Keratinocyte (primary cell): ENCODE data around the gene UNC5A. TPM values are rescaled to one million over a fixed set of nuclear protein-coding genes. Genes with fewer than 3 reads are reported as not detected.

Experiments used
- DNase-seq: peaks from one replicate; pipeline ENCODE4 v3.0.0-alpha.2; 2011; ENCODE audit warnings: low read depth, missing footprints, low spot score
- FAIRE-seq: peaks from 2 replicates; lab custom pipeline; 2011; peaks lifted over from hg19 to GRCh38; lab: Jason Lieb, UNC
- H2AFZ ChIP-seq: 2 replicates; pipeline ENCODE4 v1.6.0; 2012; ENCODE audit warnings: low read length, control low read depth, inconsistent platforms; ENCODE audit not compliant: control insufficient read depth
- H3K27ac ChIP-seq: 2 replicates; pipeline ENCODE4 v1.5.1; 2011; ENCODE audit warnings: low read length; ENCODE audit not compliant: control insufficient read depth, insufficient read depth
- H3K27me3 ChIP-seq: 3 replicates; pipeline ENCODE4 v1.6.0; 2011; ENCODE audit warnings: low read length; ENCODE audit not compliant: control insufficient read depth, insufficient read depth; ENCODE audit errors: extremely low read depth
- H3K36me3 ChIP-seq, 2 experiments: 2 replicates in 1 of 2; 3 replicates in 1 of 2; pipeline ENCODE4 v1.5.1; 2011; ENCODE audit warnings: low read length in 2 of 2, mild to moderate bottlenecking in 1 of 2; ENCODE audit not compliant: control insufficient read depth in 2 of 2, insufficient read depth in 2 of 2; ENCODE audit errors: extremely low read depth in 1 of 2
- H3K4me1 ChIP-seq: 3 replicates; pipeline ENCODE4 v1.5.1; 2011; ENCODE audit warnings: low read length; ENCODE audit not compliant: control insufficient read depth, insufficient read depth; ENCODE audit errors: extremely low read depth
- H3K4me2 ChIP-seq: 3 replicates; pipeline ENCODE4 v1.6.0; 2011; ENCODE audit warnings: low read depth, low read length; ENCODE audit not compliant: control insufficient read depth, insufficient read depth; ENCODE audit errors: extremely low read depth
- H3K4me3 ChIP-seq, 3 experiments: fragments of 200-600 bp in 1 of 3; sonication (generic) in 1 of 3; 2 replicates in 2 of 3; 3 replicates in 1 of 3; pipeline ENCODE4 v1.5.1; 2011 to 2016; ENCODE audit warnings: low read length in 3 of 3, mild to moderate bottlenecking in 3 of 3, control low read depth in 2 of 3, inconsistent platforms in 1 of 3, low read depth in 1 of 3, mixed read lengths in 1 of 3, mixed run types in 1 of 3, moderate library complexity in 1 of 3; ENCODE audit not compliant: control insufficient read depth in 2 of 3, insufficient read depth in 2 of 3; ENCODE audit errors: extremely low read depth in 1 of 3
- H3K79me2 ChIP-seq: 2 replicates; pipeline ENCODE4 v1.6.0; 2012; ENCODE audit warnings: low read length; ENCODE audit not compliant: control insufficient read depth, insufficient read depth
- H3K9ac ChIP-seq: 3 replicates; pipeline ENCODE4 v1.6.0; 2011; ENCODE audit warnings: low read length; ENCODE audit not compliant: control insufficient read depth, insufficient read depth; ENCODE audit errors: extremely low read depth
- H3K9me1 ChIP-seq: 3 replicates; pipeline ENCODE4 v1.6.0; 2011; ENCODE audit warnings: low read length; ENCODE audit not compliant: control insufficient read depth, insufficient read depth; ENCODE audit errors: extremely low read depth
- H3K9me3 ChIP-seq: 2 replicates; pipeline ENCODE4 v1.5.1; 2012; ENCODE audit warnings: low read depth, low read length; ENCODE audit not compliant: control insufficient read depth
- H4K20me1 ChIP-seq: 3 replicates; pipeline ENCODE4 v1.6.0; 2011; ENCODE audit warnings: low read length; ENCODE audit not compliant: control insufficient read depth, insufficient read depth; ENCODE audit errors: extremely low read depth
- CTCF ChIP-seq, 3 experiments: IDR thresholded peaks in 1 of 3; conservative IDR thresholded peaks in 1 of 3; optimal IDR thresholded peaks in 1 of 3; 2 replicates in 2 of 3; 3 replicates in 1 of 3; pipeline versions ENCODE3 to v1.5.1; 2011; ENCODE audit warnings: low read length in 3 of 3, mild to moderate bottlenecking in 3 of 3, moderate library complexity in 2 of 3, control low read depth in 1 of 3, inconsistent platforms in 1 of 3; ENCODE audit not compliant: insufficient read depth in 2 of 3; ENCODE audit errors: extremely low read depth in 1 of 3
- EZH2 ChIP-seq: IDR thresholded peaks from one replicate; pipeline ENCODE4 v1.6.1; 2012; ENCODE audit warnings: inconsistent platforms, mild to moderate bottlenecking, low read length, moderate library complexity
- dilution Hi-C: fragments of 300-500 bp; cut with MboI; formaldehyde crosslinking; loops from one replicate; pipeline ENCODE4 v1.7.0; 2020; ENCODE audit warnings: low sequenced_read_pairs; ENCODE audit not compliant: extremely low pct_ligation_motif_present
- polyA plus RNA-seq, 5 experiments: library from polyadenylated mRNA; depleted of rRNA in 3 of 5; stranded (reverse) in 3 of 5; stranded (forward) in 1 of 5; unstranded in 1 of 5; fragments of >200 nt; gene quantifications; 1 replicate in 1 of 5; 2 replicates in 3 of 5; 3 replicates in 1 of 5; pipeline versions ENCODE4 v1.2.1 to v1.2.3, GENCODE V29; 2011 to 2012; ENCODE audit warnings: missing spikeins in 2 of 5, low read depth in 1 of 5, low replicate concordance in 1 of 5

UNC5A gene
- polyA plus RNA-seq, 1 donor (not counting 4 experiments of a cell fraction or from before 2014, with no cell fraction given) = not detected

DNA sequence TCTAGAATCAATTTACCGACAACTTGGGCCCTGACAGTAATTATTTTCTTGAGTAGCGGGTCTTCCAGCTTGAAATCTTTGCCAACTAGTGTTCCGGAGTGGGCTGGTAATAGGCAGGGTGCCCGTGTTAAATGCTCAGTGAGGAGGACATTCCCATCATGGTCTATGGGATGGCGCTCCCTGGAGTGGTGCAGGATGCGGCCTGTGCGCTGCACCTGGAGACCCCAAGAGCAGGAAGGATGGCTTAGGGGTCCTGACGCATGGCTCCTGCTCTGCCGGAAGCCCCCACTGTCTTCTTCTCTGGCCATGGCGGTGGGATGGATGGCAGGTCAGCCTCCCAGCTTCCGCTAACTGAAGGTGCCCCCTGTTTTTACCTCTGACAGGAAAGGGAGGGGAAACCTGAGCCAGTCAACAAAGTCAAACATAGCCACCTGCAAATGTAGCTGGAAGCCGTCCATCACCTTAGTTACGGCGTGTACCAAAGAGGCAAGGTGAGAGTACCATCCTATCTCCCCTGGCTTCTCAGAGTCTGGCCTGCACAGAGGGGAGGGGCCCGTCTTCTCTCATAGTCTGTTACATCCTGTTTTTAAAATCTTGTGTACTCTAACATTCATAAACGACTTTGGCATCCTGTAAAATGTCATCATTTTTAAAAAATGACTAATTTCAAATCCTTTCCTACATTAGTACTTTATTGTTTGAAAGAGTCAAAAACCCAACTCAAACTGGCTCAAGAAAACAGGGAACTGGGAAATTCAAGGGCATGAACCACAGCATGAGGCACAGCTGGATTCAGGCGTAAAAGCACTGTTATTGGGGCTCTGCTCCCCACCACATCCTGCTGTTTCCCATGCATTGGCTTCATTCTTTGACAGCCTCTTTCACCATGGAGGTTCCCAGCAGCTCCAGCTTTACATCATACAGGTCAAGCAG, 28.5 kb upstream of the UNC5A start:
- dilution Hi-C loops = no loop called here
- H3K27me3 ChIP-seq = peaks cover 20% of the 10 kb centered on the region
- H3K4me3 ChIP-seq = no peak overlapping the region
- no peaks in the 10 kb centered on the region for H3K9me1 ChIP-seq
- H3K4me2 ChIP-seq = no peak overlapping the region
- no peaks in the 10 kb centered on the region for H4K20me1 ChIP-seq
- peaks cover 10% of the 10 kb centered on the region for H3K4me1 ChIP-seq
- H3K79me2 ChIP-seq = no peaks in the 10 kb centered on the region
- H3K27ac ChIP-seq = no peak overlapping the region
- DNase-seq (no peak), FAIRE-seq (no peak)
- H3K9me3 ChIP-seq = no peaks in the 10 kb centered on the region
- no peak overlapping the region for H3K9ac ChIP-seq
- no peak overlapping the region for H2AFZ ChIP-seq
- H3K36me3 ChIP-seq = no peaks in the 10 kb centered on the region
- TF ChIP-seq CTCF (optimal IDR thresholded peaks at IDR 0.05 in 1 of 3, IDR thresholded peaks at IDR 0.05 in 1 of 3, conservative IDR thresholded peaks at IDR 0.05 in 1 of 3; ENCODE audit: extremely low read depth in 1 of 3, insufficient read depth in 2 of 3, low read length in 3 of 3) = no peak
- TF ChIP-seq EZH2 = no peak

- Histone ChIP-seq H3K4me3 (no peak overlapping the region), H3K27ac (peak overlapping the region; percentile 59), H3K4me2 (peak overlapping the region; percentile 66), H3K79me2 (no peaks in the 10 kb centered on the region), H3K36me3 (no peaks in the 10 kb centered on the region), H3K4me1 (peaks cover 24% of the 10 kb centered on the region), H3K9me3 (no peaks in the 10 kb centered on the region), H3K9ac (peak overlapping the region; percentile 61), H4K20me1 (no peaks in the 10 kb centered on the region), H3K27me3 (peaks cover 18% of the 10 kb centered on the region), H2AFZ (peak overlapping the region; percentile 76), H3K9me1 (no peaks in the 10 kb centered on the region)
- DNase-seq = no peak
- TF ChIP-seq CTCF (optimal IDR thresholded peaks at IDR 0.05 in 1 of 3, IDR thresholded peaks at IDR 0.05 in 1 of 3, conservative IDR thresholded peaks at IDR 0.05 in 1 of 3; ENCODE audit: extremely low read depth in 1 of 3, insufficient read depth in 2 of 3, low read length in 3 of 3) (no peak), EZH2 (no peak)
- peak; percentile 94 for FAIRE-seq
- dilution Hi-C loops = no loop called here
Measured at GRCh38 chr5:176784218-176785165, 25.9 kb upstream of the UNC5A start.
